Mesodermal cell (in vitro differentiated cells): ENCODE measurements around the gene NFE2L1.
A peak's percentile ranks its signal among the peaks of the same experiment; 100 is the strongest.

Experiments
- H3K27ac ChIP-seq: 2 replicates; pipeline ENCODE4 v1.7.0; 2013; ENCODE audit warnings: mild to moderate bottlenecking, low read depth, low read length, moderate library complexity; ENCODE audit not compliant: severe bottlenecking
- H3K36me3 ChIP-seq: 2 replicates; pipeline ENCODE4 v1.7.1; 2013; ENCODE audit warnings: mild to moderate bottlenecking, low read length, moderate library complexity; ENCODE audit not compliant: control insufficient read depth, insufficient read depth
- H3K4me1 ChIP-seq: one replicate; pipeline ENCODE4 v1.7.1; 2013; ENCODE audit warnings: mild to moderate bottlenecking, low read length; ENCODE audit not compliant: insufficient read depth, control insufficient read depth, poor library complexity, severe bottlenecking
- H3K4me3 ChIP-seq: 2 replicates; pipeline ENCODE4 v1.7.0; 2013; ENCODE audit warnings: low read length, control low read depth, mild to moderate bottlenecking; ENCODE audit not compliant: insufficient read depth, poor library complexity, severe bottlenecking; ENCODE audit errors: extremely low read depth
- H3K9me3 ChIP-seq: 2 replicates; pipeline ENCODE4 v1.7.1; 2013; ENCODE audit warnings: mild to moderate bottlenecking, low read length, moderate library complexity; ENCODE audit not compliant: control insufficient read depth
- WGBS, 2 experiments: methylation state at CpG; one replicate each; pipeline ENCODE4 v1.1.5; 2013; ENCODE audit warnings: missing lambda C conversion rate in 2 of 2; ENCODE audit not compliant: insufficient coverage in 2 of 2; 5-methylcytosine and 5-hydroxymethylcytosine counted together

NFE2L1 gene

DNA sequence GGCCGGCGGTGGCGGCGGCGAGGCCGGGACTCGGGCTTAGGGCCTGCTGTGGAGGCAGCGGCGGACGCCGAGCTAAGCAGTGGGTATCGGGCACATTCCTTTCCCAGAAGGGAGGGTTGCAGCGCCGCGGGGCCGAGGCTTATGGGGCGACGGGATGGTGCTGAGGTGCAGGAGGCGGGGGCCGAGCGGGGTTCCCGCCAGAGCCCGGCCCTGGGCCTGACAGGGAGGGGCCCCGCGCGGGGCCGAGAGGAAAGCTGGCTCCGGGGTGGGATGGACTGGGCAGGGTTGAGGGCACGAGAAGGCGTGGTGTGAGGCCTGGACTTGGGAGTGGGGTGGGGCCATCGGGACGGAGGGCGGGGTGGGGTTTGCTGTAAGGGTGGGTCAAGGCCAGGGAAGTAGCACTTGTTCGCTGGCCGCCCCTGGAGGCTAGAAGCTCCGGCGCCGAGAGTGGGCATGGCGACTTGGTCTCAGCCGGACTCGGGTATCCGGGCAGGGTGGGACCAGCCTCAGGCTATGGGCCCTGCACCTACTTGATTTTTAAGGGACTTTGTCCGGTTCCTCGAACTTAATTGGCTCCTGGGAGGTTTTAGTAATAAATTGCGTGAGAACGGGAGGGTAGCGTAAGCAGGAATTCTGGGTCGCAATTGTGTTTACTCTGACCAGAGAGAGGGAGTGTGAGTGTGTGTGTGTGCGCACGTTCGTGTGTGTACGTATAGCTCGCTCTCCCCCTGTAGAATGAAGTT, 396 bp downstream of the NFE2L1 start:
- 0 to 1% methylated on average over 37 to 46 of the region's 53 CpGs for WGBS, 2 experiments
- Histone ChIP-seq H3K4me1 (peaks cover 59% of the 10 kb centered on the region), H3K27ac (peak overlapping the region; percentile 96), H3K4me3 (peak overlapping the region; percentile 63), H3K36me3 (peaks cover 28% of the 10 kb centered on the region), H3K9me3 (no peaks in the 10 kb centered on the region)

DNA sequence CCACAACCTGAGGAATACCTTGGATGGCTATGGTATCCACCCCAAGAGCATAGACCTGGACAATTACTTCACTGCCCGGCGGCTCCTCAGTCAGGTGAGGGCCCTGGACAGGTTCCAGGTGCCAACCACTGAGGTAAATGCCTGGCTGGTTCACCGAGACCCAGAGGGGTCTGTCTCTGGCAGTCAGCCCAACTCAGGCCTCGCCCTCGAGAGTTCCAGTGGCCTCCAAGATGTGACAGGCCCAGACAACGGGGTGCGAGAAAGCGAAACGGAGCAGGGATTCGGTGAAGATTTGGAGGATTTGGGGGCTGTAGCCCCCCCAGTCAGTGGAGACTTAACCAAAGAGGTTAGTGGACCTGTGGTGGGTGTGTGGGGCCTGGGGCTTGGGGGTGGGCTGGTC, 3.1 kb downstream of the NFE2L1 start:
- peaks cover 54% of the 10 kb centered on the region for H3K4me1 ChIP-seq
- peaks cover 40% of the 10 kb centered on the region for H3K36me3 ChIP-seq
- H3K4me3 ChIP-seq, result no peak overlapping the region
- no peaks in the 10 kb centered on the region for H3K9me3 ChIP-seq
- WGBS, 2 experiments, result 86 to 91% methylated on average over 6 to 10 of the region's 10 CpGs
- peak overlapping the region; percentile 29 for H3K27ac ChIP-seq

DNA sequence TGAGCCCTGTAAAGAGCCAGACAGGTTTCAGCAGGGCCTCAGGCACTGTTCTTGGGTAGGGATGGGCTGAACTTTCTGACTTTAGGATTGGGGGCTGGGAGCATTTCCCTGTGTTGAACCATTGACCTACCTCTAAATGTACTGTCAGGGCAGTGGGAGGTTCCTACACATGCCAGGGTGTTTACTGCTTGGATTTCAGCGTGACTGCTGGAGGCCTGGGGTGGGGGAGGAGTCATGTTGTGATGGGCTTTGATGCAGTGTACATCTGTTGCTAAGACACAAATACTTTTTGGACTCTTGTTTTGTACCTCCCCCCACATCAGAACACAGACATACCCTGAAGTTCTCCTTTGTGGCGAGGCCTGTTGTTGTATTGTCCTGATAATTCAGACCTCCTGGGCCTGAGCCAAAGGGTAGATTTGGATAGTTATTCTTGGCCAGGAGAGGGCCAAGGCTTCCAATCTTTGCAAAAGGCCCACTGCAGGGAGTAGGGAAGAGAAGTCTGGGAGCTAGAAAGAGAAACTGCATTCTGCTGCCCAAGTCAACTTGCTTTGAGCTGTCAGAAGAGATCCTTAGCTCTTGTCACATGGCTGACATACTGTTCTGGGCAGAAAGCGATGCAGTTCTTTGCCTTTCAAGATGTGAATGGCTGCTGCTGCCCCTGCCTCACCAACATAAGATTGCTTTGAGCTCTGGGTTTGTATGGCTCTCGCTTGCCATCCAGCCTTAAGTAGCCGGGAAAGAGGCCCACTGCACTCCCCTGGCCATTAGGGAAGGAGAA, 3.7 kb downstream of the NFE2L1 start:
- WGBS, 2 experiments, result 68 to 86% methylated on average over 2 to 3 of the region's 5 CpGs
- H3K27ac ChIP-seq, result peak overlapping the region; percentile 65
- peaks cover 46% of the 10 kb centered on the region for H3K36me3 ChIP-seq
- H3K9me3 ChIP-seq, result no peaks in the 10 kb centered on the region
- H3K4me3 ChIP-seq, result no peak overlapping the region
- H3K4me1 ChIP-seq, result peaks cover 52% of the 10 kb centered on the region

DNA sequence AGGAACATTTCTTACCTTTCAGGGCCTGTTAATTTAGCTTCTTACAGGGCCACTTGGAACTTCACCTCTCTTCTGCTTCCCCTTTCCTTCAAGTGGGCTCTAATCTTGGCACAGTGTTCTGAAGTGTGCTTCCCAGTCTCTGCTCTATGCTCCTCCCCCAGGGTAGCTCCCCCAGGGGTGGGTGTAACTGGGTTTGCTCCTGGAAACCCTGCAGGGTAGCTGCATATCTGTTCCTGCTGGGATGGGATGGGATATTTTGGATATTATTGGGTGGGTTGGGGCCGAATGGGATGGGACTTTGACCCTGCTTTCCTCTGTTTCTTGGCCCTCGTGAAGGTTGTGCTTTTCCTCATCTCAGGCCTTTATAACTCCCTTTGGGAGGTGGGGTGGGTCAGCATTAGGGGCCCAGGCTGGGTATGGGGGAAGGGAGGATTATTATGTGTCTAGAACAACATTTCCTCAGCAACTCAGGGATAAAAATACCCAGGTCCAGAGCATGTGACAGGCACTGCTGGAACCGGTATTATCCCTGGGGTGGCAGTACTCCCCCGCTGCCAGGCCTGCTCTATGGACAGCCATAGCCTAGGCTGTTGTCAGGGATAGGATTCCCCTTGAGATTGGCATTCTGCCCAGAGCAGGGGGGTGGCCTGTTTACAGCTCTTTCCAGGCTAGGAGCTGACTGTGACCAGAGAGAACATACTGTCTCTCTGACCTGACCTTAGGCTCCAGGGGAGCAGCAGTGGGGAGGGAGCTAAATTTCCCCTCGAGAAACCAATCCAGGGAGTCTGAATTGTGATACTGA, 5.0 kb downstream of the NFE2L1 start:
- 61 to 70% methylated on average over 4 of the region's 5 CpGs for WGBS, 2 experiments
- H3K27ac ChIP-seq, result peak overlapping the region; percentile 75
- H3K9me3 ChIP-seq, result no peaks in the 10 kb centered on the region
- peaks cover 52% of the 10 kb centered on the region for H3K4me1 ChIP-seq
- peak overlapping the region; percentile 16 for H3K4me3 ChIP-seq
- H3K36me3 ChIP-seq, result peaks cover 59% of the 10 kb centered on the region

- 30 to 48% methylated on average over 4 to 5 of the region's 6 CpGs for WGBS, 2 experiments
- Histone ChIP-seq H3K4me1 (peaks cover 52% of the 10 kb centered on the region), H3K4me3 (peak overlapping the region; percentile 16), H3K36me3 (peaks cover 65% of the 10 kb centered on the region), H3K27ac (peak overlapping the region; percentile 75), H3K9me3 (no peaks in the 10 kb centered on the region)
These were observed 5.6 kb downstream of the NFE2L1 start for GRCh38 chr17:48053758-48054237.

DNA sequence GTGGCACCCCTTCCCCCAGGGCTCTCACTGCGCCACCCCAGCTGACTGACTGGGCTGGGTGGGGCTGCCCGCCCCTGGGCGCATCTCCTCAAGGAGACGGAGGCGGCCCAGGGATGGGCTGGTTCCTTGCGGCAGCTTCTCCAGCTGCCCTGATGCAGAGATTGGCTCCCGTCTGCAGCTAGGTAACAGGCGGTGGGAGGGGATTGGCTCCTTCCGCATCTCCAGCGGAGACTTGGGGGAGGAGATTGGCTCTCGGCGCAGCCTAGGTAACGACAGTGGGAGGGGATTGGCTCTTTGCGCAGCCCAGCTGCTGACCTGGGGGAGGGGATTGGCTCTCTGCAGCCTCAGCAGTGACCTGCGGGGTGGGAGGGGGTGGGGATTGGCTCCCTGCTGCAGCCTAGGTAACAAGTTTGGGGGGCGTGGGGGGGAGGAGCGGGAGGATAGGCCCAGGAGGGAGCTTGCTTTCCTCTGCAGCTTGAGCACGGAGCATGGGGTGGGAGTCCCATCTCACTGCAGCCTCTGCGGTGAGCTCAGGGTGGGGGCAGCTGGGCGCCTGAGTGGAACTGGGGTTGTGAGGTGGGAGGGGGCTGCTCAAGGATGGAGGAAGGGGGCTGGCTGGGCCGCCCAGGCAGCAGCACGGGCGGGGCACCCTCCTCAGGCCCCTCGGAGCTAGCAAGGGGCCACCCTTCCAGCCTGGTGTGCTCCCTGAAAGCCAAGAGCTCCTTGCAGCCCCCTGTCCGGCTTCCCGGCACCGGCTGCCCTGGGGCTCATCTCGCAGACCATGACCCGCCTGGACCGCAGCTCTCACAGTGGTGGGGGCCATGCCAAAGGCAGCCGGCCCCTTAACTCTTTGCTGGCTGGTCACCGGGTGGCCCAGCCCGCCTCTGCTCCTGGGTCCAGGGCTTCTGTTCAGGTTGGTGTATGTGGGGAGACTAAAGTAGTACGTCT, 6.4 kb downstream of the NFE2L1 start:
- WGBS, 2 experiments, result 5 to 8% methylated on average over 18 to 20 of the region's 34 CpGs
- Histone ChIP-seq H3K4me3 (peak overlapping the region; percentile 53), H3K9me3 (no peaks in the 10 kb centered on the region), H3K36me3 (peaks cover 72% of the 10 kb centered on the region), H3K4me1 (peaks cover 52% of the 10 kb centered on the region), H3K27ac (peak overlapping the region; percentile 85)

DNA sequence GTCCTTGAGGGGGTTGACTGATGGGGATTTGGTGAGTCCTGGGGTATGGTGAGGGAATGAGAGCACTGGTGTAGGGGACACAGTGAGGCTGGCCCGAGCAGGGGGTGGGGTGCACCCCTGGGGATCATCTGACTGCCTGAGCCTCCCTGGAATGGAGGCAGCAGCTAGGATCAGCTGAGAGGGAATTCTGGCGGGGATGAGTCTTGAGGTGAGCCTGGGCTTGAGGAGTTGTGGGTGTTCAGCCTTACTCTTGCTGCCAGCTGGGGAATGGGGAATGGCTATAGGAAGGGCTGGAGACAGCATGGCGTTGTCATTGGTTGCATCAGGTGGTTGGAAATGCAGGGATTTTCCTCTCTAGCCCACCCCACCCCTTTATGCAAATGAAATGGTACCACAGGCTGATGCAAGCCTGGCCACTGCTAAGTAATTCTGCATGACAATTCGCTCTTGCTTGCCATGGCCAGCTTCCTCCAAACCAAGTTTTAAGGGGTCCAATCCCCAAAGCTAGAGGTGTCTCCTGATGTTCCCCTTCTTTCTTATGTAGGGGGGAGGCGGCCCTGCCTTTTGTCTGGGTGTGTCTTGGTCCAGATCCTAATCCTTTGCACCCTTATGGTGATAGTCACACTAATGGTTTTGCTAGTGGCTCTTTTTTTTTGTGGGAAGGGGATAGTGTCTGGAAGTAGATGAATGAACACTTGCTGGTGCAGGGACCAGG, 7.5 kb downstream of the NFE2L1 start:
- peaks cover 43% of the 10 kb centered on the region for H3K4me1 ChIP-seq
- WGBS, 2 experiments, result 36 to 45% methylated on average over 4 of the region's 5 CpGs
- H3K36me3 ChIP-seq, result peaks cover 80% of the 10 kb centered on the region
- peak overlapping the region; percentile 85 for H3K27ac ChIP-seq
- H3K4me3 ChIP-seq, result peak overlapping the region; percentile 53
- no peaks in the 10 kb centered on the region for H3K9me3 ChIP-seq

DNA sequence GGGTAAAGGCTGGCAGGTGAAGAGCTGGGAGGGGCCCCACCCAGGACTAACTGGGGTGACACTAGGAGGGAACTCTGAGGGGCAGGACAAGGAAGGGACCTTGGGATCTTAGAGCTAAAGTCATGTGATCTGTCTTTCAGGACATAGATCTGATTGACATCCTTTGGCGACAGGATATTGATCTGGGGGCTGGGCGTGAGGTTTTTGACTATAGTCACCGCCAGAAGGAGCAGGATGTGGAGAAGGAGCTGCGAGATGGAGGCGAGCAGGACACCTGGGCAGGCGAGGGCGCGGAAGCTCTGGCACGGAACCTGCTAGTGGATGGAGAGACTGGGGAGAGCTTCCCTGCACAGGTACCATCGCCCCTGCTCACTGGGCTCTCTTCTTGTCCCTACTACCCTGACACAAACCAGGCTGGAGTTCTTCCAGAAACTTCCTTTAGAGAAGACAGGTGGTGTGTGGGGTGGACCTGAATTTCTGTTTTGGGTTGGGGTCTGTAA, 8.1 kb downstream of the NFE2L1 start:
- peaks cover 37% of the 10 kb centered on the region for H3K4me1 ChIP-seq

DNA sequence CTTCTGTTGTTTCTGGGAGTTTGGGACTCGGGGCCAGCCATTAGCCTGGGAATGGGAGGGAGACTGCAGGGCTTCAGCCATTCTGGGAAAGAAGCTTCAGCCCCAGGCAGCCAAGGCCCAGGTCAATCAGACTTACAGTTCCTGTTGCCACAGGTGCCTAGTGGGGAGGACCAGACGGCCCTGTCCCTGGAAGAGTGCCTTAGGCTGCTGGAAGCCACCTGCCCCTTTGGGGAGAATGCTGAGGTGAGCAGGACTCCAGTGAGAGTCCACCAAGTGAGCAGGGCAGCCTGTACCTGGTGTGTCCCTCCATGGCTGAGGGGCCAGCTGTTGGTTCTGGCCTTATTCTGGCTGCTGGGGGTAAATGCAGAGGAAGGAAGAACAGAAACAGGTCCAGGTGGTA, 8.7 kb downstream of the NFE2L1 start:
- no peak overlapping the region for H3K4me3 ChIP-seq

More for the DNA sequence above, 8.1 kb downstream of the NFE2L1 start:
- peaks cover 79% of the 10 kb centered on the region for H3K36me3 ChIP-seq
- H3K9me3 ChIP-seq, result no peaks in the 10 kb centered on the region
- WGBS, 2 experiments, result 87 to 88% methylated on average over 6 to 9 of the region's 10 CpGs
- peak overlapping the region; percentile 53 for H3K4me3 ChIP-seq
- H3K27ac ChIP-seq, result peak overlapping the region; percentile 85

More for the DNA sequence above, 8.7 kb downstream of the NFE2L1 start:
- 90 to 100% methylated on average over 2 of the region's 2 CpGs for WGBS, 2 experiments
- Histone ChIP-seq H3K4me1 (peaks cover 33% of the 10 kb centered on the region), H3K9me3 (no peaks in the 10 kb centered on the region), H3K27ac (no peak overlapping the region), H3K36me3 (peaks cover 79% of the 10 kb centered on the region)
